Adipose tissue (tissue), 3 donors: ENCODE measurements around the gene GFER. TPM values are rescaled to one million over a fixed set of nuclear protein-coding genes. Genes with fewer than 3 reads are reported as not detected.

Source experiments
- H3K27ac ChIP-seq: one replicate; pipeline ENCODE4 v1.5.1; 2013; ENCODE audit warnings: low read depth, low read length
- WGBS, 3 donors: extraction: QIAGEN DNeasy Blood & Tissue Kit; methylation state at CpG; one replicate each; pipeline ENCODE4 v1.1.7; 2013; 5-methylcytosine and 5-hydroxymethylcytosine counted together
- polyA plus RNA-seq, 3 donors: library from polyadenylated mRNA; stranded (reverse); fragments of 200-250 nt; gene quantifications; one replicate each; pipeline ENCODE4 v1.2.3, GENCODE V29; 2013
- donor health status: healthy with polysubstance abuse.
- donor health status: Bipolar disorder and iron deficiency.
- donor health status: healthy.

Gene GFER
- polyA plus RNA-seq, 3 donors, result 21.0 to 40.4 (median 30.8) TPM

DNA sequence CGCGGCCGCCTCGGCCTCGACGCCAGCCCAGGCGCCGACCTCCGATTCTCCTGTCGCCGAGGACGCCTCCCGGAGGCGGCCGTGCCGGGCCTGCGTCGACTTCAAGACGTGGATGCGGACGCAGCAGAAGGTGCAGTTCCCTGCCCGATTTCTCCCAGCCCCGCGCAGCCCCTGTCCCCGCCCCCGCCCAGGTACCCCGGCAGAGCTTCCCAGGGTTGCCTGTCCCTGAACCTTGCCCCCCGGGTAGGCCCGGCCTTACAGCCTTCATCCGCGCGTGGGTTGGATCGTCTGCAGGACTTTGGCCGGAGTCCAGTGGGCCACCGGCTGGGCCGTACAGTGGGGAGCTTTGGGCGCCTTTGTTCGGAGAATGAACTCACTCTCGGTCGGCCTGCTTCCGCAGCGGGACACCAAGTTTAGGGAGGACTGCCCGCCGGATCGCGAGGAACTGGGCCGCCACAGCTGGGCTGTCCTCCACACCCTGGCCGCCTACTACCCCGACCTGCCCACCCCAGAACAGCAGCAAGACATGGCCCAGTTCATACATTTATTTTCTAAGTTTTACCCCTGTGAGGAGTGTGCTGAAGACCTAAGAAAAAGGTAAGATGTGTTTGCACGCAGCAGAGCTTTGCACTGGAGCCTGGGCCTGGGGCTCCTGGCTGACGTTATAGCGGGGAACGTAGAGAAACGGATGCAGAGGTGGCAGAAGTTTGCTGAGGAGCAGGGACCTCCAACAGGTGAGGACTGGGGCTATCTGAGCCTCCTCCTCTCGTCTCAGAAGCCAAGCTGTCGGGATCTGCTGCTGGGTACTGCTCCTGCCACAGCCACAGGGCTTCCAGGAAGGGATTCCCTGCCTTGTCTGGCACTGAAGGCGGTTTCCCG, 593 bp downstream of the GFER start:
- WGBS, 3 donors, result 11 to 17% (median 13%) methylated on average over 40 to 58 of the region's 58 CpGs
- no peak overlapping the region for H3K27ac ChIP-seq

DNA sequence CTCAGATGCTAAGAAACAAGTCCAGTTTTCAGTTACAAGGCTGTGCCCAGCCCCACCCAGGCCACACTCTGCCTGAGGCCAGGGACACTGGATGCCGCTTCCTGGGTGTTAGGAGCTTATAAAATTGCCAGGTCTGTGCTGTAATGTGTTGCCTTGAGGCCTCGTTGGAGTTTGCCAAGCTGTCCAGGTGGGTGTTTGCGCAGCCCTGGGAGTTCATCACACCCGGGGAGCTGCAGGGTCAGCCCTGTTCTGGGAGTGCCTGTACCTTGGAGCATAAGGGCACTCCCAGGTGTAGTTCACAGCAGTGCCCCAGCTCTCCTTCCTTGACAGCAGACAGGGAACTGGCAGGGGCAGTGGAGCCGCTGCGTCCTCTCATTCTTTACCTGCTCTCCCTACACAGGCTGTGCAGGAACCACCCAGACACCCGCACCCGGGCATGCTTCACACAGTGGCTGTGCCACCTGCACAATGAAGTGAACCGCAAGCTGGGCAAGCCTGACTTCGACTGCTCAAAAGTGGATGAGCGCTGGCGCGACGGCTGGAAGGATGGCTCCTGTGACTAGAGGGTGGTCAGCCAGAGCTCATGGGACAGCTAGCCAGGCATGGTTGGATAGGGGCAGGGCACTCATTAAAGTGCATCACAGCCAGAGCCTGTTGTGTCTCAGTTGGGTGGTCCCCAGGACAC, 1.6 kb downstream of the GFER start:
- no peak overlapping the region for H3K27ac ChIP-seq
- WGBS, 3 donors, result 89 to 95% (median 94%) methylated on average over 14 of the region's 14 CpGs

DNA sequence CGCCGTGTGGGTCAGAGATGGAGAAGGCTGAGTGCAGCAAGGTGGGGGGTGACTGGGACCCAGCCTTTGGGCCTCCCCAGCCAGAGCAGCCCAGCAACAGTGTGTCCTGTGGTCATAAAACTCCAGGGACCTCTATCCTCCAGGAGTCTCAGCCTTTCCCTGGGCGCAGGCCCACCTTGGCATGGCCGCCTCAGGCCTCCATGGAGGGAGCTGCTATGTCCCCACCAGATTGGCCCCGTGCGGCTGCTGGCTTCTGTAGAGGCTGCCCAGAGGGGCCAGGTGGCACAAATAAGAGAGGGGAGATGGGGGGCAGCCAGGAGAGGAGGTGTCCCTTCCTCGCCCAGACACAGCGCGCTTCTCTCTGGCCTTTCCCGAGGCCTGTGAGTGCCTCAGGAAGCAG, 3.2 kb downstream of the GFER start:
- 88 to 91% (median 90%) methylated on average over 10 of the region's 10 CpGs for WGBS, 3 donors
- no peak overlapping the region for H3K27ac ChIP-seq

DNA sequence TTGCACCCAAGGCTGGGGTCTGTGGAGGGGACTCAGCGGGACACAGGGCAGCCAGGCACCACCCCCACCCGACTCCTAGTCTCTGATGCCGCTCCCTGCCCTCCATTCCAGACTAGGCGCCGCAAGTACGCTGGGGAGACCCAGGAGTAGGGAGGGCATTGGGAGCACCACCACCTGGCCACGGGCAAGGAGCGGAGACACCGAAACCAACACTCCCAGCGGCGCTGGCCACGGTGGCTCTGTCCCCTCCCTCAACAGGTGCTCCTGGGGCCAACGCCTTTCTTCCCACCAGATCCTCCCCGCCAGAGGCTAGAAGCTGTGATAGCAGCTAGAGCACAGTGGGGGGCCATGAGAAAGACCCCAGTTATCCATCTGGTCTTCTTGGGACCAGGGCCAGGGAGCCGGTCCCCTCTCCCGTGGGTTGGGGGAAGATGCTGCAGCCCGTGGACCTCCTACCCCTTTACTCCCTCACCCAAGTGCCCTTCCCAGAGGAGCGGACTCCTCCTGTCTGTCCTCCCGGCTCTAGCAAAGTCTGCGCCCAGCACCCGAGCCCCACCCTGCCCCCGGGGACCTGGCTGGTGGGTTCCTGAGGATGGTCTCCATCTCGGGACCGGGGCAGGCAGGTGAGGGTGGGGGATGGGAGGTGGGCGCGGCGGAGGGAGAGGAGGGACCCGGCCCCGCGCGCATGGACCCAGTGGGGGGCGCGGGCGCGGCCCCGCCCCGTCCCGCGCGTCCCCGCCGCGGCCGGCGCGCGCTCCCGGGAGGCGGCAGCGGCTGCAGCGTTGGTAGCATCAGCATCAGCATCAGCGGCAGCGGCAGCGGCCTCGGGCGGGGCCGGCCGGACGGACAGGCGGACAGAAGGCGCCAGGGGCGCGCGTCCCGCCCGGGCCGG, 5.5 kb downstream of the GFER start, which contains the start of gene SYNGR3:
Gene SYNGR3, plus strand, starts transcription at position 762 of the 892 bp plus-strand sequence. CDS start 133 bp downstream, outside the sequence.
- H3K27ac ChIP-seq, result no peak within 1 kb of the TSS
- WGBS, 3 donors, result 7 to 13% (median 8%) methylated on average over 39 to 67 of the region's 67 CpGs

DNA sequence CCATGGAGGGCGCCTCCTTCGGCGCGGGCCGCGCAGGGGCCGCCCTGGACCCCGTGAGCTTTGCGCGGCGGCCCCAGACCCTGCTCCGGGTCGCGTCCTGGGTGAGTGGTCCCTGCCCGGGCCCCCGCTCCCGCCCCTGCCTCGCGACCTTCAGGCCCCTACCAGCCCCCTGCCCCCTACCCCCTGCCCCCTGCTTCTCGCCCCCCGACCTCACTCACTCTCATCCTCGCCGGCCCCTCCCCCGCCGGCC, 6.0 kb downstream of the GFER start:
- no peak overlapping the region for H3K27ac ChIP-seq
- 2 to 3% methylated on average over 17 to 23 of the region's 25 CpGs; no CpG with 5 or more reads in 1 of the 3 donors for WGBS, 3 donors

DNA sequence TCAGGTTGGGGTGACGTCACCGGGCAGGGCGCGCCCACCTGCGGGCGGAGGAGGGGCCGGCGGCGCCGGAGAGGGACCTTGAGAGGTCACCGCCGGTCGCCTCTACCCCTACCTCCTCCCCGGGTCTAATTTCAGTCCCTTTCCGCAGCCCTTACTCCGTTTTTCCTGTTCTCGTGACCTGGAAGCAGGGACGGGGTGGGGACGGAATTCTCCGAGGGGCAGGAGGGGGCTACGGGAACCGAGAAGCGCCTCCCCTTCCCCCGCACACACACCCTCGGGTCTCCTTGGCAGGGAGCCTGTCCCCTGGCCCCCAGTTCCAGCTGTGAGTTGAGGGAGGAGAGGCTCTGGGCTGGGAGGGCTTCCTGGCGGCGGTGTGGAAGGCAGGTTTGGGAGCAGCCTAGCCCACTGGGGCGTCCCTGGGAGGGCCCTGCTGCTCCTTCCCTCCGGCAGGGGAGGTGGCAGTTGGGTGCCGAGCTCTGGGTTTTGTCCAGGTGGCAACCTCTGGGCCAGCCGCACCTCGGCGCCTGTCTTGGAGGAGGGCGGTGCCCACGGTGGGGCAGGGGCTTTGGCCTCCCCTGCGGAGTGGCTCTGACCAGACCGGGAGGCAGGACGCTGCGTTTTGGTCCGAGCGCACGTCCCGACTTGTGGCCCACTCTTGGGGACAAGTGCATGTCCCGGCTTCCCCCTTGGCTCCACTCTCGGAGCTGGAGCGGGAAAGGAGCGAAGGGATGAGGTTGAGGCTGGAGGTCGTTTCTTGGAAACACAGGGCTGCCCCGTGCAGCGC, 6.5 kb downstream of the GFER start:
- H3K27ac ChIP-seq, result no peak overlapping the region
- WGBS, 3 donors, result 1 to 7% (median 2%) methylated on average over 44 to 50 of the region's 50 CpGs

DNA sequence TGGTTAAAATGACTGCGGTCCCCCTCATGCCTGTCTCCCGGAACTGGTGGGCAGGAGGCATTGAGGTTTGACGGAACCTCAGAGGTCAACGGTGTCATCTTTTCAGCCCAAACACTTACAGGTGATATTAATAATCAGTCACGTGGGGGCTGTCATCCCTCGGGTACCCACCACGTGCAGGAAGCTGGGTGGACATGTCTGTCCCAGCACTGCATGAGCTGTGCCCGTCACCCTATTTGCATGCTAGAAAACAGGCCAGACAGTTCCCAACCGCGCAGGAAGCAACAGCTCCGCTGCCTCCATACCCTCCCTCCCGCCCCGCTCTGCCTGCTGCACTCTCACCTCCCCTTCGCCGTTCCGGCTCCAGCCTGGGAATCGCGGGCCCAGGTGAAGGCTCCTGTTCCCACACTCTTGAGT, 7.2 kb downstream of the GFER start:
- no peak overlapping the region for H3K27ac ChIP-seq
- WGBS, 3 donors, result 4 to 16% (median 5%) methylated on average over 15 to 18 of the region's 18 CpGs

DNA sequence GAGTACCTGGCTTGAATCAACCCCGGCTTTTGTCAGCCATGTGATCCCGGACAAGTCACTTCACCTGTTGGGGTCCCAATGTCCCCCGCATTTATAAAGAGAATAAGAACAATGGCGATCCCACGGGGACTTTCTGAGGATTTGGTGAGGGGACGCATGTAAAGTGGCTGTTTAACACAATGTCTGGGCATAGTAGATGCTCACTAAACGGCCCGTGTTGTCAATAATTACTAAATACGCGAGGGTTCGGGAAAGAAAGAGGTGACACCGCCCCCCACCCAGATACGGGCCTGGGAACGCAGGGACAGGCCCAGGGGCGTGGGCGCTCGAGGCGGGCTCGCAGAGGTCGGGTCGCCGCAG, 7.6 kb downstream of the GFER start:
- 10 to 15% (median 12%) methylated on average over 22 of the region's 22 CpGs for WGBS, 3 donors
- H3K27ac ChIP-seq, result no peak overlapping the region

DNA sequence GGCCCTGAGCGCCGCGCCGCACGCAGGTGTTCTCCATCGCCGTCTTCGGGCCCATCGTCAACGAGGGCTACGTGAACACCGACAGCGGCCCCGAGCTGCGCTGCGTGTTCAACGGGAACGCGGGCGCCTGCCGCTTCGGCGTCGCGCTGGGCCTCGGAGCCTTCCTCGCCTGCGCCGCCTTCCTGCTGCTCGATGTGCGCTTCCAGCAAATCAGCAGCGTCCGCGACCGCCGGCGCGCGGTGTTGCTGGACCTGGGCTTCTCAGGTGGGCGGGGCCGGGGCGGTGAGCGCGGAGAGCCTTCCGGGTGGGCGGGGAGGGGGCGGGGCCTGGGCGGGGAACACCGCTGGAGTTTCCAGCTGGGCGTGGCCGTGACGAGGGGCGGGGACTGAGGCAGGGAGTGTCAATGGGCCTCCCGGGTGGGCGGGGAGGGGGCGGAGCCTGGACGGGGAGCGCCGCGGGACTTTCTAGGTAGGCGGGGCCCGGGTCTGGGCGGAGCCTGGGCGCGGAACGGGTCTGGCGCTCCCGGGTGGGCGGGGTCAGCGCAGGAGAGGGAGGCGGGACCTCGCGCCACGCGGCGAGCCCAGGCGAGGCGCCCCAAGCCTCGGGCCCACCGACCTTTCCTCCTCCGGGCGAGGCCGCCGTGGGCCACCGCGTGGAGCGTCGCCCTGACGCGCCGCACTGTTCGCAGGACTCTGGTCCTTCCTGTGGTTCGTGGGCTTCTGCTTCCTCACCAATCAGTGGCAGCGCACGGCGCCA, 8.1 kb downstream of the GFER start:
- 3 to 6% (median 4%) methylated on average over 69 to 96 of the region's 96 CpGs for WGBS, 3 donors
- no peak overlapping the region for H3K27ac ChIP-seq

DNA sequence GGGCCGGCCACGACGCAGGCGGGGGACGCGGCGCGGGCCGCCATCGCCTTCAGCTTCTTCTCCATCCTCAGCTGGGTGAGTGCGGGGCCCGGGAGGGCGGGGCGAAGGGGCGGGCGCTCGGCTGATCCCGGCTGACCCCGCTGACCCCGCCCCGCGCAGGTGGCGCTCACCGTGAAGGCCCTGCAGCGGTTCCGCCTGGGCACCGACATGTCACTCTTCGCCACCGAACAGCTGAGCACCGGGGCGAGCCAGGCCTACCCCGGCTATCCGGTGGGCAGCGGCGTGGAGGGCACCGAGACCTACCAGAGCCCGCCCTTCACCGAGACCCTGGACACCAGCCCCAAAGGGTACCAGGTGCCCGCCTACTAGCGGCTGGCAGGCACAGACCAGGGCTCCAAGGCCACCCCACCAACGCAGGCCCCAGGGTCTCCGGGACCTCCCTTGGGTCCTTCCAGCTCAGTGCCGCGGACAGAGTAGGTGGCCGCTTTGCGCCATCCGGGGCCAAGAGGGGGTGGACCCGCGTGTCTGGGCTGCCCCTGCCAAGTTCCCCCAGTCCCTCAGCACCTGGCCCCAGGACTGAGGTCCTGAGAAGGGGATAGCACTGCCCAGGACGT, 8.8 kb downstream of the GFER start:
- H3K27ac ChIP-seq, result no peak overlapping the region
- 46 to 51% (median 48%) methylated on average over 40 to 50 of the region's 50 CpGs for WGBS, 3 donors

DNA sequence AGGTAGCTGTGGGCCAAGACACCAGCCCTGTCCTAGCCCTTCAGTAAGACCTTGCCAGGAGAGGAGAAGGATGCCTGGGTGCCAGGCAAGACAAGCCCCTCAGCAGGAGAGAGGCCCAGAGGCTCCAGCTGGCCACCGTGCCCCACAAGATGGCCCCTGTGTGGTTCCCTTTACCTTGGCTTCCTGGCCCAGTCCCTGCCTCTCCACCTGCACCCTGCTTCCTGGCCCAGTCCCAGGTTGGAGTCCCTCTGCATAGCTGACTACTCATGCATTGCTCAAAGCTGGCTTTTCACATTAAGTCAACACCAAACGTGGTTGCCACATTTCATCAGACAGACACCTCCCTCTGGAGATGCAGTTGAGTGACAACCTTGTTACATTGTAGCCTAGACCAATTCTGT, 9.7 kb downstream of the GFER start:
- 47 to 60% (median 53%) methylated on average over 2 of the region's 2 CpGs for WGBS, 3 donors
- H3K27ac ChIP-seq, result no peak overlapping the region

DNA sequence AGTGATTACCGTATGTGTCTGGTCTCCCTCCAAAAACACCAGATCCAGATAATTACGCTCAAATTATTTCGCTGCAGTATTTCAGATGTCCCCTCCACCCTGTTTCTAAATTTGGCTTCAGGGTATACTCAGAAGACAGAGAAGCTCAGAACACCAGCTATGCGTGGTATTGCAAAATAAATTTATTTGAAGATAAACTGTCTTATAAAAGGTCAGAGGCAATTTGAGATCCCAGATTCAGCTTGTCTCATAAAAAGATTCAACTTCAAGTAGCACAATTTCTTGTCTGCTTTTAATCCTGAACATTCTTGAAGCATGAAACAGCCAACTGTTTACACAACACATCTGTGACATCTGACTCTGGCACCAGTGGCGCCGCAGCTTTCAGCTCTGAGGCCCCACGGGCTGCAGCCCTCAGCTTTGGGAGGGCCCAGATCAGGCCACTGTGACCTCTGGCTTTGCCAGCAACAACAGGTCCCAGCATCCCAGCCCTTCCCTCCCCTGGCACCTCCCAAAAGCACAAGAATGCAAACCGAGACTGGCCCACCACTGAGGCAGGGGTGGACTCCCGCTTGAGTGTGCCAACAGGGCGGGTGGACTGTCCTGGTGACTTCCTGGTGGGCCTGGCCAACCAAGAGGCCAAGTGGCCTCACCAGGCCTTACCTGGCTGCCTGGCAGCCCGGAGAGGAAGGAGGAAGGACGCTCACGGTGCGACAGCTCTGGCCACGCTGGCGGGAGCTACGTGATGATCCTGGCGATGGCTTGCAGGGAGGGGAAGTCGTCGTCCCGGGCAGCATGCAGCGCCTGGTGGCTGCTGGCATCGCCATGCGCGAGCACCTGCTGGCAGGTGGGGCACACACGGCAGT, 13.7 kb downstream of the GFER start:
- 77 to 88% (median 84%) methylated on average over 26 of the region's 26 CpGs for WGBS, 3 donors
- no peak overlapping the region for H3K27ac ChIP-seq

DNA sequence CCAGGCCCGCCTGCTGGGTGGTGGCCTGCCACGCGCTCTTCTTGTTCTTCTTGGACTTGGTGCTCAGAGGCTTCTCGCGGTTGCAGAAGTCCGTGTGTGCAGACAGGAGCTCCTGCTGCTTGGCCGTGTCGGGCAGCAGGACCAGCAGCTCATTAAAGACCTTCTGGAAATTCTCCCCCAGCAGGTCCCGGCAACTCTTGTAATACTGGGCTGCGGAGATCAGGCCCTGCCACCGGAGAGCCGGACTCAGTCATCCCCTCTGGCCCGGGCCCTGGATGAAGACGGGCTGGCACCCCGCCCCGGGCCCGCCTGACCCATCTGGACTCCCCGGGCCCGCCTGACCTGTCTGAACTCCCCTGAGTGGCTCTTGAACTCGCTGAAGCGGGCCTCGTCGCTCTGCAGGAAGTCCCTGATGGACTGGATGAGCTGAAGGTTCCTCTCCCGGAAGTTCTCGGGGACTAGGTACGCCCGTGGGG, 14.4 kb downstream of the GFER start:
- no peak overlapping the region for H3K27ac ChIP-seq
- 91 to 95% (median 93%) methylated on average over 26 to 27 of the region's 27 CpGs for WGBS, 3 donors

DNA sequence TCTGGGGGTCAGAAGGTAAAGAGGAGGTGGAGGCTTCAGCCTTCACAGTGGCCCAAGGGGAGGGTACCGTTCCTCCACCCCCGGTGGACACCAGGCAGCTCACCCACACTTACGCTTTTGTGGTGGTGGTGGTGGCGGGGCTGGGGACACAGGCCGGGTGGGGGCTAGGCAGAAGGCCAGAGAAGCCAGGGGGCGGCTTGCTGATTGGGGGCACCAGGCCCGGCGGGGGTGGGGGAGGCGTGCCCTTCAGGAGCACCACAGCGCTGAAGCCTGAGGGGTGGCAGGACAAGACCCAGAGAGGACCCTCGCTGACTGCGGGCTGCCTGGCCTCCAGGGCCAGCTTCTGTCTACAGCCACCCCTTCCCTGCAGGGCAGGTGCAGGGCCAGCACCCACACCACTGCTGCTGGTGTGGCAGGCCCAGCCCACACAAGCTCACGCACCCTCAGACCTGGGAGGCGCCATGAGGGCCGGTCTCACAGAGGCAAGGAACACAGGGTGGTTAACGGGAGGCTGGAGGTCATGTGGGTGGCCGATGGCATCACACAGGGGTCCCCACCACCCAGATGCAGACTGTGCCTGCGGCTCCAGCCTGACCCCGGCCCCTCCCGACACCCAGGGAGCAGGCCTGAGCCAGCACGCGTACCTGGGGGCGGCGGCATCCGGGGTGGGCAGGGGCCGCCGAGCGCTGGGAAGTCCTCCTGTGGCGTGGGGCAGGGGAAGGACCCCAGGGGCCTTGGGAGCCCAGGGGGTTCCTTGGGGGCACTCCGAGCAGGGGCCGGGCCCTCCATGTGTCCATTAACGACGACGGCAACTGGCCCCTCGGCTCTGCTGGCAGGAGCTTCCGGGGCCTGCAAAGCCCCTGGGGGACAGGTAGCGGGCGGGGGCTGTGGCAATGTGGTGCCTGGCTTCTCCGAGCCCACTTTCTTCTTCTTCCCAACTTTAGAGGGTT, 15.1 kb downstream of the GFER start:
- WGBS, 3 donors, result 91 to 95% (median 91%) methylated on average over 24 to 39 of the region's 39 CpGs
- H3K27ac ChIP-seq, result no peak overlapping the region

DNA sequence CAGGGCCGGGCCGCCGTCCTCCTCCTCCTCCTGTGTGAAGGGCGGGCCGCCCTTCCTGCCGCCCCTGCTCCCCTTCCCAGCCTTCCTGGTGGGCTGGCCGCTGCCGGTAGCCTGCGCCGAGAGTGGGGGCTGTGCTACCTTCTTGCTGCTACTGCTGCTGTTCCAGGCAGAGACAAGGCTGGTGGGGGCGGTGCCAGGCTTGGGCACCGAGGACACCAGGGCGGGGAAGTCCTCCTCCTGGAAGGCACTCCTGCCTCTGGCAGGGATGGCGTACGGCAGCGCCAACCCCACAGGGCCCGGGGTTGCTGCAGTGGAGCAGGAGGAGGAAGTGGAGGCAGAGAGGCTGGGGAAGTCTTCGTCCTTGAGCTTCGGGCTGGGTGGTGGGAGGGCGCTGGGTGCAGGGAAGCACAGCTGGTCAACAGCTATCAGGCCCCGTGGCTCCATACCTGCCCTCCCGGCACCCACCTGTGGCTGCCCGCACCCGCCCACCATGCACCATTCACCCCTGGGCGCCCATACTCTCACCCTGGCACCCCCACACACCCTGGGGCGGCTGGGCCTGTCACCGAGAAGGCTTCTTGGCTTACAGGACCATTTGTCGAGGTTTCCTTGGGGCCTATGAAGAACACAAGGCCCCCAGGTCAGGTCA, 16.0 kb downstream of the GFER start:
- 78 to 85% (median 84%) methylated on average over 24 to 28 of the region's 28 CpGs for WGBS, 3 donors
- H3K27ac ChIP-seq, result no peak overlapping the region
